Karpas-422 (cell line): ENCODE measurements around the gene MAP1LC3B2. TPM values are rescaled to one million over a fixed set of nuclear protein-coding genes. Genes with fewer than 3 reads are reported as not detected.

Experiments
- DNase-seq: peaks from one replicate; pipeline ENCODE4 v3.0.0-alpha.2; 2015
- H2AFZ ChIP-seq: fragments of 200-600 bp; sonication (generic); 2 replicates; pipeline ENCODE4 v1.6.1; 2014; ENCODE audit warnings: antibody characterized with exemption, low read length, mixed read lengths
- H3K27ac ChIP-seq: fragments of 200-600 bp; sonication (generic); 2 replicates; pipeline ENCODE4 v1.5.1; 2014; ENCODE audit warnings: mild to moderate bottlenecking, low read length, moderate library complexity
- H3K27me3 ChIP-seq: fragments of 200-600 bp; sonication (generic); 2 replicates; pipeline ENCODE4 v1.6.1; 2014; ENCODE audit warnings: low read length, mixed read lengths
- H3K36me3 ChIP-seq: fragments of 200-600 bp; sonication (generic); 2 replicates; pipeline ENCODE4 v1.6.1; 2014; ENCODE audit warnings: low read length, mixed read lengths; ENCODE audit not compliant: insufficient read depth
- H3K4me1 ChIP-seq: fragments of 200-600 bp; sonication (generic); 2 replicates; pipeline ENCODE4 v1.6.1; 2014; ENCODE audit warnings: mild to moderate bottlenecking, low read length, mixed read lengths
- H3K4me2 ChIP-seq: fragments of 200-600 bp; sonication (generic); 2 replicates; pipeline ENCODE4 v1.6.1; 2014; ENCODE audit warnings: low read length, low read depth, mild to moderate bottlenecking; ENCODE audit not compliant: poor library complexity, severe bottlenecking
- H3K4me3 ChIP-seq: fragments of 200-600 bp; sonication (generic); 2 replicates; pipeline ENCODE4 v1.5.1; 2014; ENCODE audit warnings: mild to moderate bottlenecking, antibody characterized with exemption, low read length, mixed read lengths
- H3K79me2 ChIP-seq: fragments of 200-600 bp; sonication (generic); 2 replicates; pipeline ENCODE4 v1.6.1; 2014; ENCODE audit warnings: mild to moderate bottlenecking, low read length, mixed read lengths
- H3K9ac ChIP-seq: fragments of 200-600 bp; sonication (generic); 2 replicates; pipeline ENCODE4 v1.6.0; 2014; ENCODE audit warnings: low read length
- H3K9me2 ChIP-seq: fragments of 200-600 bp; sonication (generic), shearing (Covaris generic); replicated peaks from 2 replicates; pipeline ENCODE4 v1.6.0; 2014; ENCODE audit warnings: mild to moderate bottlenecking, low read length, moderate library complexity; ENCODE audit not compliant: insufficient read depth
- H3K9me3 ChIP-seq: fragments of 300-700, 200-600 bp; sonication (generic); 2 replicates; pipeline ENCODE4 v1.6.1; 2014; ENCODE audit warnings: low read length, mixed read lengths
- H4K20me1 ChIP-seq: fragments of 200-600 bp; sonication (generic); 2 replicates; pipeline ENCODE4 v1.6.1; 2014; ENCODE audit warnings: mild to moderate bottlenecking, antibody characterized with exemption, low read length, low read depth; ENCODE audit not compliant: insufficient read depth
- total RNA-seq: library from RNA; depleted of rRNA; stranded (reverse); fragments of >200 nt; shearing (Covaris generic); gene quantifications from 2 replicates; pipeline ENCODE4 v1.2.3, GENCODE V29; 2014; ENCODE audit warnings: low replicate concordance

Gene MAP1LC3B2
- total RNA-seq, 1 experiment from 2014 or later = 0.71 TPM

DNA sequence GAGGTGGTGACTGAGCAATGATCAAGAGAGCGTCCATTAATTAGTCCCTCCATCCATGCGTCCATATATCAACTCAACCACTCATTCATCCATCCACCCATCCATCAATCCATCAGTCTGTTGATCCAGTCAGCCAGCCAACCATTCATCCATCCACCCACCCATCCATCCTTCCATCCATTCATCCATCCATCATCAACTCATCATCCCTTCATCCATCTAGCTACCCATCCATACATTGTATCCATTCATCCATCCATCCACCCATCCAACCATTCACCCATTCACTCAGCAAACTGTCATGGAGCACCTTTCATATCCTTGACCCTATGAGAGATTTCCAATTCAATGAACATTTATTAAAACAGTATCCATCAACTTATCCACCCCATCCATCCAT is 28.1 kb downstream of the MAP1LC3B2 start:
- Histone ChIP-seq H3K9me3 (peaks cover 4% of the 10 kb centered on the region), H3K79me2 (no peaks in the 10 kb centered on the region), H3K4me1 (no peaks in the 10 kb centered on the region; the same call in 1 of the 2 replicates), H3K27me3 (no peaks in the 10 kb centered on the region; the same call in 1 of the 2 replicates), H3K4me3 (no peak overlapping the region), H3K4me2 (no peak overlapping the region), H2AFZ (no peak overlapping the region), H3K9ac (no peak overlapping the region), H4K20me1 (no peaks in the 10 kb centered on the region), H3K9me2 (no peaks in the 10 kb centered on the region), H3K36me3 (no peaks in the 10 kb centered on the region), H3K27ac (no peak overlapping the region)
- no peak for DNase-seq

DNA sequence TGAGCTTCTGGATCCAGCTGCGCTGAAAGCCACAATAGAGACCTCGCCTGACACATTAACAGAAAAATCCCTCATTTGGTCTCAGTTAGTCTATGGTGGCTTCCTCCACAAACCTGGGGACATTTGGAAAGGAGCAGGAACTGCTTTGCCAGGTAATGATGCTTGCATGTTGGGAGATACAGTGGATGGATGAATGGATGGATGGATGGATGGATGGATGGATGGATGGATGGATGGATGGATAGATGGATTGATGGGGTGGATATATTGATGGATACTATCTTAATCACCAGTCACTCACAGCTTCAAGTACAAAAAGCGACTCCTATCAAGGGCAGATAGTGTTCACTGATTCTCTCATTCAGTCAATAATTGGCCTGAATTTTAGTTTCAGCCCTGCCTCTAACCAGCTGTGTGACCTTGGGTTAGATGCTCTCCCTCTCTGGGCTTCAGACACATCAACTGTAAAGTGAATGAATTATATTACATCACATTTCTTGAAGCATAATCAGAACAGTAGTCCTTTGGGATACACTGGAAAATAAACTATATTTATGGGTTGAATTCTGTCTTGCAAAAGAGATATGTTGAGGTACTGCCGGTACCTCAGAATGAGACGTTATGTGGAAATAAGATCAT is 29.3 kb downstream of the MAP1LC3B2 start:
- no peaks in the 10 kb centered on the region; the same call in 1 of the 2 replicates for H3K27me3 ChIP-seq
- H3K4me2 ChIP-seq = no peak overlapping the region
- no peaks in the 10 kb centered on the region for H3K4me1 ChIP-seq
- no peaks in the 10 kb centered on the region for H3K9me2 ChIP-seq
- no peak overlapping the region for H2AFZ ChIP-seq
- H3K36me3 ChIP-seq = no peaks in the 10 kb centered on the region
- no peak overlapping the region for H3K4me3 ChIP-seq
- no peak overlapping the region for H3K9ac ChIP-seq
- no peaks in the 10 kb centered on the region for H4K20me1 ChIP-seq
- peaks cover 4% of the 10 kb centered on the region for H3K9me3 ChIP-seq
- H3K79me2 ChIP-seq = no peaks in the 10 kb centered on the region
- H3K27ac ChIP-seq = no peak overlapping the region
- DNase-seq = no peak

DNA sequence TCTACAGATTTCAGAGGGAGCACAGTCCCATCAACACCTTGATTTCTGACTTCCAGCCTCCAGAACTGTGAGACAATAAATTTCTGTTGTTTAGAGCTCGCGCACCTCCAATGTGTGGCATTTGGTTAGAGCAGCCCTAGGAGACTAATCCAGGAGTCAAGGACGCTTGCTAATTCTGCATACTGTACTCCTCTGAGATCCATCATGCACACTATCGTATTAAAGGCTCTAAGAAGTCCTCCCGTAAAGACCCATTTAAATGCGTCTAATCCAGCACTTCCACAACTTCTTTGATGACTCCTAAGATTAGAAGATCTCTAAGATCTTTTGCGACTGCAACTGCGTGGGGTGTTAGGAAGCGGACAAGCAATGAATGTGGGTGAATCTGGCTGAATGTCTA is 30.4 kb downstream of the MAP1LC3B2 start:
- Histone ChIP-seq H3K9me2 (no peaks in the 10 kb centered on the region), H4K20me1 (no peaks in the 10 kb centered on the region), H3K4me3 (no peak overlapping the region), H3K79me2 (no peaks in the 10 kb centered on the region), H3K4me2 (no peak overlapping the region), H3K4me1 (no peaks in the 10 kb centered on the region), H2AFZ (no peak overlapping the region), H3K9me3 (peaks cover 4% of the 10 kb centered on the region), H3K27ac (no peak overlapping the region), H3K9ac (no peak overlapping the region), H3K36me3 (no peaks in the 10 kb centered on the region), H3K27me3 (no peaks in the 10 kb centered on the region; the same call in 1 of the 2 replicates)
- no peak for DNase-seq

DNA sequence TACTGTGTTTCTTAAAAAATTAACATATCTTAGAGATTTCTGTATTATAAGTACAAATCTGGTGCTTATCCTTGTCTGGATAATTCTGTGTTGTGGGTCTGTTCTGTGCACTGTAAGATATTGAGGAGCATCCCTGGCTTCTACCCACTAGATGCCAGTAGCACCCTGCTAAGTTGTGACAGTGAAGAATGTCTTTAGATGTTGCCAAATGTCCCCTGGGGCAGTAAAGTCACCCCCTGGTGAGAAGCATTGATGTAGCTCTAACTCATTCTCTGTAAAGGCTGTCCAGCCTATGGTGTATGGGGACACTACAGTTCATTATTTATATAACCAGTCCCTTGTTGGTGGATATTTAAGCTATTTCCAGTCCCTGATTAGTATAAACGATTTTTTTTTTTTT is 31.4 kb downstream of the MAP1LC3B2 start:
- Histone ChIP-seq H2AFZ (no peak overlapping the region), H3K4me2 (no peak overlapping the region)
- peak; percentile 60 for DNase-seq

DNA sequence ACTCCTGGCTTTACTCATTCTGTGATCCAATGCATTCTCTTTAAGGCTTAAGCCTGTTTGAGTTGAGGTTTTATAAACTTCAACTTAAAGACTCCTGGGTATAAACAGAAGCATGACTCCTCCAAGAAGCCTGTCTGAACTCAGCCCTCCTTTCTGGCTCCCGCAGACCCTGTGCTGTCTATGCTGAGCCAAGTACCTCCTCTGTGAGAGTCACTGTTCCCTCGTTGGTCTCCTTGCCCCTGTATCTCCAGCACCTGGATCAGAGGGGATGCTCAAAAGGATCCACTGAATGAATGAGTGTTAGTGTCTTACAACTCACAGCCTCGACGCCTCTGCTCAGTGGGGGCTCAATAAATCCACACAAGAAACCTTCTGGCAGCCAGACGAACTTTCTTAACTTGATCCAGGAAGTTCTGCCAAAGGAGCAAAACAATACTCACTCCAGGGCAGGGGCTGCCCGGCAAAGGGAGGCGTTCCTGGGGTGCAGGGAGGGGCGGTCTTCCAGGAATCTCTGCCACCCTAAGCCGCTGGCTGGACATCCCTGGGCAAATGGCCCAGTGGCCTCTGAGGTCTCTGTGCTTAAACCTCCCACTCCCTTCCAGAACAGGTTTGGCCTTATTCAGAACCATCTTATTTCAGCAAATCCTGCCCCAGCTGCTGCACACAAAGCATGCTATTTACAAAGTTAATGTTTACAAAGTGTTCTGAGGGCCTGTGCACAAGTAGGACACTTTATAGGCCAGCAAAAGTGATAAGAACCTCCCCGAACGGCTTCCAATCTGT is 32.9 kb downstream of the MAP1LC3B2 start:
- H2AFZ ChIP-seq = no peak overlapping the region

More for the DNA sequence above, 31.4 kb downstream of the MAP1LC3B2 start:
- no peaks in the 10 kb centered on the region for H4K20me1 ChIP-seq
- no peaks in the 10 kb centered on the region for H3K4me1 ChIP-seq
- no peak overlapping the region for H3K4me3 ChIP-seq
- no peaks in the 10 kb centered on the region for H3K27me3 ChIP-seq
- H3K9me2 ChIP-seq = no peaks in the 10 kb centered on the region
- H3K79me2 ChIP-seq = no peaks in the 10 kb centered on the region
- H3K27ac ChIP-seq = no peak overlapping the region
- H3K36me3 ChIP-seq = no peaks in the 10 kb centered on the region
- H3K9ac ChIP-seq = no peak overlapping the region
- no peaks in the 10 kb centered on the region for H3K9me3 ChIP-seq

DNA sequence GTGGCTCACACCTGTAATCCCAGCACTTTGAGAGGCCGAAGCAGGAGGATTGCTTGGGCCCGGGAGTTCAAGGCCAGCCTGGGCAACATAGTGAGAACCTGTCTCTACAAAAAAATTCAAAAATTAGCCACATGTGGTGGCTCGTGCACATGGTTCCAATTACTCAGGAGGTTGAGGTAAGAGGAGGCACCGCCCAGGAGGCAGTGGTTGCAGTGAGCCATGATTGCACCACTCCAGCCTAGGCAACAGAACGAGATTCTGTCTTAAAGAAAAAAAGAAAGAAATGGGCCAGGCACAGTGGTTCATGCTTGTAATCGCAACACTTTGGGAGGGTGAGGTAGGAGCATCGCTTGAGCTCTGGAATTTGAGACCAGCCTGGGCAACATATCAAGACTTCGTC is 33.5 kb downstream of the MAP1LC3B2 start:
- Histone ChIP-seq H3K4me2 (no peak overlapping the region), H3K4me3 (no peak overlapping the region), H3K9me2 (no peaks in the 10 kb centered on the region), H2AFZ (no peak overlapping the region), H3K9me3 (no peaks in the 10 kb centered on the region), H3K79me2 (no peaks in the 10 kb centered on the region), H4K20me1 (no peaks in the 10 kb centered on the region), H3K36me3 (no peaks in the 10 kb centered on the region), H3K27ac (no peak overlapping the region), H3K4me1 (peaks cover 4% of the 10 kb centered on the region; the same call in 1 of the 2 replicates), H3K27me3 (no peaks in the 10 kb centered on the region), H3K9ac (no peak overlapping the region)
- no peak for DNase-seq

More for the DNA sequence above, 32.9 kb downstream of the MAP1LC3B2 start:
- no peaks in the 10 kb centered on the region for H4K20me1 ChIP-seq
- no peak for DNase-seq
- H3K79me2 ChIP-seq = no peaks in the 10 kb centered on the region
- no peaks in the 10 kb centered on the region for H3K9me3 ChIP-seq
- H3K9ac ChIP-seq = no peak overlapping the region
- H3K27ac ChIP-seq = no peak overlapping the region
- H3K4me1 ChIP-seq = peaks cover 4% of the 10 kb centered on the region; the same call in 1 of the 2 replicates
- H3K4me3 ChIP-seq = no peak overlapping the region
- H3K27me3 ChIP-seq = no peaks in the 10 kb centered on the region
- no peaks in the 10 kb centered on the region for H3K36me3 ChIP-seq
- H3K4me2 ChIP-seq = no peak overlapping the region
- no peaks in the 10 kb centered on the region for H3K9me2 ChIP-seq

DNA sequence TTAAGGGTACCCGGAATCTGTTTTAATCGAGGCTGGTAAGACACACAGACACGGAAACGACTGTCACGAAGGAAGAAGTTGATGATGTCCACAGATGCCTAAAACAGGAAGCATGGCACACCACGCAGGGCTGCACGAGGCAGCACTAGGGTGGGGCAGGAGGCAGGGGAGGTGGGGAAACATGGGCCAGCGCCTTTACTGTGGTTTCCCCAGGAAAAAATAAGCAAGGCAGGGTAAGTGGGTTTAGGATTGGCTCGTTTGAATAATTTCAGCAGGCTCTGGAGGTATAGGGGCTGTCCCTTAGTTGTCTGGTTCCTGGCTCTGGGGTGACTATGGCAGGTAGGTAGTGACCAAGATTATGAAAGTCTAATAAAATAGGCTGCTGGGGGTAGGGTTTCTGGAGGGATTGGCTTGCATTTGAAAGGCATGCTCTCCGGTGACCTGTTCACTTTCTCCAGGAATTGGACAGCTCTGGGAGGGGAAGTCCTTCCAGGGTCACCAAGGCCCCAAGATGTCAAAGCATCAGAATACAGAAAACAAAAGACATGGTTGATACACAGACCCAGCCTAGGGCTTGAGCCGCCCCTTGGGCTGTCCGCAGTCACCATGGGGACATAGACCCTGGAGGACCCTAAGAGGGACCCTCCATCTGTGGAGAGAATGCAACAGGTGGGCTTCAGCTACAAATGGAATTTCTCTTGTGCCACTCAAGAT is 35.3 kb downstream of the MAP1LC3B2 start:
- H3K9ac ChIP-seq = no peak overlapping the region
- no peak overlapping the region for H3K27ac ChIP-seq
- H3K9me2 ChIP-seq = no peaks in the 10 kb centered on the region
- no peak for DNase-seq
- no peaks in the 10 kb centered on the region for H3K27me3 ChIP-seq
- no peak overlapping the region for H3K4me3 ChIP-seq
- no peaks in the 10 kb centered on the region for H3K9me3 ChIP-seq
- no peak overlapping the region for H2AFZ ChIP-seq
- H3K36me3 ChIP-seq = no peaks in the 10 kb centered on the region
- peaks cover 4% of the 10 kb centered on the region; the same call in 1 of the 2 replicates for H3K4me1 ChIP-seq
- no peaks in the 10 kb centered on the region for H4K20me1 ChIP-seq
- no peaks in the 10 kb centered on the region for H3K79me2 ChIP-seq
- H3K4me2 ChIP-seq = no peak overlapping the region

DNA sequence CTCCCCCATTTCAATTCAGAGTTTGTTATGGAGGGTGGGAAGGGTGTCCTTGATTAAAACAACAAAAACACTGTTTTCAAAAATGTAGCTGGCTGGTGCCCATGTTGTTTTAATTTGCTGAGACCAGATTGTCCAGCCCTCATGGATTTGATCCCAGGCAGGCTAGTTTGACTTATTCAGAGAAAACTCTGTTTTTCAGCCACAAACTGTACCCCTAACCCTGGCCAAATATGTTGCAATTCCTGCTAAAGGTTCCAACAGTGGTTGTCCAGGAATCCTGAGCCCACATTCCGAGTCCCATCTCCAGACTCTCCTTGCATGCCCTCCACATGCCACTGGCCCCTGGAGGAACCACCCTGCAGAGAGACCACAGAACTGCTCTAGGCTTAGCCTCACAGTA is 36.0 kb downstream of the MAP1LC3B2 start:
- H4K20me1 ChIP-seq = no peaks in the 10 kb centered on the region
- H3K9me2 ChIP-seq = no peaks in the 10 kb centered on the region
- H3K4me1 ChIP-seq = peaks cover 4% of the 10 kb centered on the region; the same call in 1 of the 2 replicates
- no peak overlapping the region for H3K4me2 ChIP-seq
- no peak overlapping the region for H3K9ac ChIP-seq
- DNase-seq = no peak
- H3K9me3 ChIP-seq = no peaks in the 10 kb centered on the region
- H3K4me3 ChIP-seq = no peak overlapping the region
- no peak overlapping the region for H2AFZ ChIP-seq
- H3K79me2 ChIP-seq = no peaks in the 10 kb centered on the region
- no peaks in the 10 kb centered on the region for H3K27me3 ChIP-seq
- H3K27ac ChIP-seq = no peak overlapping the region
- H3K36me3 ChIP-seq = no peaks in the 10 kb centered on the region
